ENCODE results near the gene TRIM67.

Gene TRIM67

DNA sequence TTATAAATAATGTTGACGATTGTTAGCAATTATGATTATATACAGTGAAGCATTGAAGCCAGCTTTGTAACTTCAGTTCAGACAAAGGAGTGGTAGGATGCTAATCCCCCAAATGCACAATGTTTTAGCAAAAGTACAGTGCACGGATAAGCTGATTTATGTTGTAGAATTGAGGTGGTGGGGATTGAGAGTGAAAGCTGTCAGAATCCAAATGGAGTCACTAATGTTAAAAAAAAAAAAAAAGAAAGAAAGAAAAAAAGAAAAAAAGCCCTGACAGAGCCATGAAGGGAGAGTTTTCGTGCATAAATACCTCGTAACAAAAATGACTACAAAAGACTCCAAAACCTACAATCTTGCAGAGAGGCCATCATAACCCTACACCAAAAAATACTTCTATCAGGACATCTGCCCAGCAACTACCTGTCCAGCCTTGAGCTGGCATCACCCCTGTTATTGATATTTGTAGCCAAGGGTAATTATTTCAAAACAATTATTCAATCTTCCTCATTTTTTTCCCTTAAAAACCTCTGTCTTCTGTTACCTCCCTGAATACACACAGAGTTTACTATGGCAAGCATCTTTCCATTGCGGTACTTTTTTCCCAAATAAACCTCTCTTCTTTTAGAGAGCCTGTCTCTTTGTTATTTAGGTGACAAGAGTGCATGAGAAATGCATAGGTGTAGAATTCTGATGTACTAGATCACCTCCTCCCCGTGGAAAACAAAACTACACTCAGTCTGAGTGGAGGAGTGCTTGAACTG is 2.5 kb upstream of the TRIM67 start:
- FAIRE-seq = no peak

- FAIRE-seq = no peak
Measured at GRCh38 chr1:231159963-231160761, 1.7 kb upstream of the TRIM67 start.

DNA sequence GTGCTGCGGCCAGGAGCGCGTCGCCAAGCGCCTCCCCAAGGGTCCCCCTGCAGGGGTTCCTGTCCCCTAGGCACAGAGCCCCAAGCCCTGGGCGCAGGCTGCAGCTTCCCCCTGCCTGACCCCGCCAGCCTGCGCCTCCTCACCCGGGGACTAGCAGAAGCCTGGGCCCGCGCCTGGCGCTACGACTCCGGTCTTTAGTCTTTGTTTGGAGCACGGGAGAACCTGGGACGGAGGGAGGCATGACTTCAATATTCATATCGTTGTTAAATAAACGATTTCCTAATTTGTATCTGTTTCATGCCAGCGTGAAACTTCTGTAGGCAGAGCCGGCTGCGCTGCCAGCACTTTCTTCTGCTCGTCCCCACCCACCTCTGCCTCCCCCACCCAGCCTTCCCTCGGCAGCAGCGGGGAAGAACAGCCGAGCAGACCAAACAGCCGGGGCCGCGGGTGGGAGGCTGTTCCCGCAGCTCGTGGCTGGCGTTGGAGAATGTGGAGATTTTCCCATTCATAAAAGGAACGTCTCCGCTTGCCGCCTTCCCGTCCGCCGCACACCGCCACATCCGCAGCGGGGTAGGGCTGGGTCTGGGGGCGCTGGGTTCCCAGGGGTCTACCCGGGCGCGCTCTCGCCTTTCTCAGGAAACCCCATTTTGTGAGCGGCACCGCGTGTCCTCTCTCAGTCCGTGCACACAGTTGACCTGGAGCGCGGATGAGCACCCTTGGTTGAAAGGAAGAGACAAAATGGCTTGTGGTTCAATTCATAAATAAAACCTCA is 777 bp upstream of the TRIM67 start:
- FAIRE-seq = no peak

GRCh38 chr1:231162297-231162969 is 575 bp downstream of the TRIM67 start:
- no peak for FAIRE-seq

GRCh38 chr1:231162970-231163829 is 1.3 kb downstream of the TRIM67 start:
- FAIRE-seq = no peak

- no peak for FAIRE-seq
Measured at GRCh38 chr1:231163830-231164427, 2.1 kb downstream of the TRIM67 start.

GRCh38 chr1:231165371-231165770 is 3.5 kb downstream of the TRIM67 start:
- no peak for FAIRE-seq

- no peak for FAIRE-seq
Measured at GRCh38 chr1:231166398-231166797, 4.5 kb downstream of the TRIM67 start.

DNA sequence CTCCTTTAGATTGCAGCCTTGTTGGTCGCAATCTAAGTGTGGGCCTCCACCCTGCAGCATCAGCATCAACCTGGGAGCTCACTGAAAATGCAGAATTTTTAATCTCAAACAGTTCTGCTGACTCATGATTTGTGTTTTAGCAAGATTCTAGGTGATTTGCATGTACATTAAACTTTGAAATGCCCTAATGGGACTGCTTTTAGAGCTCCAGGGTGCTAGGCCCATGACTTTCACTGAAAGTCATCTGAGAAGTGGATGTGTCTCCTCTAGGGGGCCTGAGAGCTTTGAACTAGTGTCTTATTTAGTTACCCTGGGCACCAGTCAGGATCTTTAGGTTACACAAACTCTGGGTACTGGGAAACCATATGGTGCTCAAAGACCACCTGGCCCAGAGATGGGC is 9.0 kb downstream of the TRIM67 start:
- no peak for FAIRE-seq

GRCh38 chr1:231171623-231172197 is 9.9 kb downstream of the TRIM67 start:
- FAIRE-seq = no peak

DNA sequence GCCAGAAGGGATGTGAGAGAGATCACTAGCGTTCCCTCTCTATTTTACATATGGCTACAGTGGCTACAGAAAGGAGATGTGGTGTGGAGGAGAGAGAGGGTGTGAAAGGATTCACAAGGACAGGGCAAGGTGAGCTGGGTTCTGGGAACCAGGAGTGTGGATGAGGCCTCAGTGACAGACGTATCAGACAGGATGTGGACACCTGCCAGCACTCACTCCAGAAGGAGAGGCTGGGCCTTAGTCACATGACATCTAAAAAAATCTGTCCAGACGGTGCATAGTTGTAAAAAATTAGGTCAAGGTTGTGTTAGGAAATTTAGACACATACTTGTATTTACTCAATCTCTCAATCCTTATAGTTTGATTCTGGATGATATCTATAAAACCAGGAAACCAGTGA is 10.6 kb downstream of the TRIM67 start:
- FAIRE-seq = no peak

DNA sequence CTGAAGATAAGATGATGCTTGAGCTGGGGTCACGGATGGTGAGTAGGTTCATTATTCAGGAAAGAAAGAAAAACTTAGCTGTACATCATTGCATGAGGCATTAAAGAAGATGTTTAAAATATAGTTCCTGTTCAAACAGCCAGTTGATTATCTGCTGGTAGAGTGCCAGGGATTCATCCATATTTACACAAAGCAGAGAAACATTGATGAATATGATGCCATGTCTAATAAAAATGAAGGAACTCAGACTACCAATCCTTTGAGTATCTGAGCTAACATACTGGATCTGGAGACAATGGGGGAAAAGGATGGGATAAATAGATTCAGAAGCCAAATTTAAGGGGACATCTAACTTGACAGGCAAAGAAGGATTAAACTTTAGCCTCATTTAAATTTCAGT is 14.6 kb downstream of the TRIM67 start:
- FAIRE-seq = no peak

DNA sequence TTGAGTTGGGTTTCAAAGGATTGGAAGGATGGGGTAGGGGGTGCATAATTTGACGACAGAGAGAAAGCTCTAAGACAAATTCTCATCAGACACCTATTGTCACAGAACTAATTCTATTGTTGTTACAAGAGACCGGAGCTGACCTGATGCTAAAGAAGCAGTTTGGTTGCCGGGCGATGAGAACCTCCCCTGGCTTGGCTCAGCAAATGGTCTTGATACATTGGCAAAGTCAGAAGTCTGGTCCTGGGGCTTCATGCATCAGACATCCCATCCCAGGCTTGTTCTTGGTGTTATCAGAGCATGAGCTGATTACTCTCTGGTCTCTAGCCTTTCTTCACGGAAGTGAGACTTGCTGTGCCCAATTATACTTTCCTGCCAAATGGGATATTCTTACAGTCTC is 15.4 kb downstream of the TRIM67 start:
- no peak for FAIRE-seq

- FAIRE-seq = no peak
Measured at GRCh38 chr1:231177936-231178335, 16.1 kb downstream of the TRIM67 start.

GRCh38 chr1:231178970-231179369 is 17.1 kb downstream of the TRIM67 start:
- FAIRE-seq = no peak

- no peak for FAIRE-seq
Measured at GRCh38 chr1:231180034-231180433, 18.2 kb downstream of the TRIM67 start.

DNA sequence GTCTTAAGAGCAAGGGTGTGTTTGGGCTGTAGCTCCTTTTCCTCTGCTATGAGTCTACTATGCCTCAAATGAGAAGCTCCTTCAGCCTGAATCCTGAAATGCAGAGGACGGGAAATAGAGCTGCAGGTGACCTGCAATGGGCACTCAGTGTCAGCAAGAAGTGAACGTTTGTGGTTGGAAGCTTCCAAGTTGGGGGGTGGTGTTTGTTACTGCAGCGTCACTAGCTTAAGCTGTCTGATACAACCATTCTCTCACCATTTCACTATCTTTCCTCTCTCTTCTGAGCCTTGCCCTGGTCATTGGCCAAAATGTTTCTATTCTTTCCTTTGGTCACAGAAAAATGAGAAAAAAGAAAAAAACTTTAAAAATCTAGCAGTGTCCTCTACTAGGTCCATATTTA is 19.4 kb downstream of the TRIM67 start:
- no peak for FAIRE-seq

DNA sequence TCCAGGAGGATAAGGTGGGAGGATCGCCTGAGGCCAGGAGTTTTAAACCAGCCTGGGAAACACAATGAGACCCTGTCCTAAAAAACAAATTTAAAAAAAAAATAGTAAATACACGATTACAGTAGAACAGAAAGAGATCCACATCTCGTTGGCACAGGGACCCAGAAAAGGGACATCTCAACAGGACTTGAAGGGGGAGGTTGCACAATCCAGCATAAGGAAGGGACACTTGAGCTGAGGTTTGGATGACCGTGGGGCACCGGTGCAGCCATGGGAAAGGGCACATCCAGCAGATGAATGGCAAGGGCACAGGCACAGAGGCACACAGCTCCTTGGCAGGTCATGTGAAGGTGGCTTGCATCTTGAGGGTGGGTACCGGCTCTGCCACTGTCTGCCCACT is 20.5 kb downstream of the TRIM67 start:
- no peak for FAIRE-seq

- no peak for FAIRE-seq
Measured at GRCh38 chr1:231183639-231184590, 22.1 kb downstream of the TRIM67 start.

- FAIRE-seq = no peak
Measured at GRCh38 chr1:231184891-231185290, 23.0 kb downstream of the TRIM67 start.

Measured in A204.1 (cell line).